ENCODE results near the gene RASSF5. TPM values are rescaled to one million over a fixed set of nuclear protein-coding genes. Genes with fewer than 3 reads are reported as not detected.

Gene RASSF5
- total RNA-seq, 3 donors from 2014 or later: 179 to 227 (median 216) TPM

DNA sequence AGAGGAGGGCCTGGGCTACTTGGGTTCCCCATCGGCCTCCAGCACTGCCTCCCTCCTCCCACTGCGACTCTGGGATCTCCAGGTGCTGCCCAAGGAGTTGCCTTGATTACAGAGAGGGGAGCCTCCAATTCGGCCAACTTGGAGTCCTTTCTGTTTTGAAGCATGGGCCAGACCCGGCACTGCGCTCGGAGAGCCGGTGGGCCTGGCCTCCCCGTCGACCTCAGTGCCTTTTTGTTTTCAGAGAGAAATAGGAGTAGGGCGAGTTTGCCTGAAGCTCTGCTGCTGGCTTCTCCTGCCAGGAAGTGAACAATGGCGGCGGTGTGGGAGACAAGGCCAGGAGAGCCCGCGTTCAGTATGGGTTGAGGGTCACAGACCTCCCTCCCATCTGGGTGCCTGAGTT is 80.6 kb downstream of the RASSF5 start:
- Mint-ChIP-seq H3K27me3 (ENCODE audit: low read depth) (no peaks in the 10 kb centered on the region), H3K4me1 (ENCODE audit: low read depth) (peaks cover 79% of the 10 kb centered on the region), H3K36me3 (ENCODE audit: insufficient read depth) (peaks cover 63% of the 10 kb centered on the region), H3K4me3 (no peak overlapping the region), H3K9me3 (no peaks in the 10 kb centered on the region)
- no peak for ATAC-seq
- DNase-seq: no peak

DNA sequence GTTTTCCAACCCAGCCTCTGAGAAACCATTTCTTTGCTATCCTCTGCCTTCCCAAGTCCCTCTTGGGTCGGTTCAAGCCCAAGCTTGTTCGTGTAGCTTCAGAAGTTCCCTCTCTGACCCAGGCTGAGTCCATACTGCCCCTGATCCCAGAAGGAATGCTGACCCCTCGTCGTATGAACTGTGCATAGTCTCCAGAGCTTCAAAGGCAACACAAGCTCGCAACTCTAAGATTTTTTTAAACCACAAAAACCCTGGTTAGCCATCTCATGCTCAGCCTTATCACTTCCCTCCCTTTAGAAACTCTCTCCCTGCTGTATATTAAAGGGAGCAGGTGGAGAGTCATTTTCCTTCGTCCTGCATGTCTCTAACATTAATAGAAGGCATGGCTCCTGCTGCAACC is 81.2 kb downstream of the RASSF5 start:
- H3K36me3 Mint-ChIP-seq (ENCODE audit: insufficient read depth): peaks cover 58% of the 10 kb centered on the region
- ATAC-seq (no peak), DNase-seq (no peak)
- peaks cover 73% of the 10 kb centered on the region for H3K4me1 Mint-ChIP-seq (ENCODE audit: low read depth)
- no peaks in the 10 kb centered on the region for H3K9me3 Mint-ChIP-seq
- H3K4me3 Mint-ChIP-seq: no peak overlapping the region
- no peaks in the 10 kb centered on the region for H3K27me3 Mint-ChIP-seq (ENCODE audit: low read depth)

DNA sequence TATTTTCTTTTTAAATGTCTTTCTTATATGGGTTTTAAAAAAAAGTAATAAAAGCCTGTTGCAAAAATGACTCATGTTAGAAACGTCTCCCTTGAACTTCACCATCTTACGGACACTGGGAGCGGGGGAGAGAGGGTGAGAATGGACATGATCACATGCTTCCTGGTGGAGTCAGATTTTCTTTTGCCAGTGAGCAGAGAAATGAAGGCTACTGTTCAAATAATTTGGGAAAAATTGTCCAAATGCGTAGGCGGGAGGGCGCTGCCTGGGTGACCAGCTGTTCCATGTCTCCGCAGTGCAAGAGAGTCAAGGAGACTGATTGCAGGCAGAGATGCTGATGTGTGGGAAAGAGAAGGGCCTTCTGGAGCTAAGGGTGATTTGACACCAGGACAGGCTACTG is 81.9 kb downstream of the RASSF5 start:
- Mint-ChIP-seq H3K4me1 (ENCODE audit: low read depth) (peaks cover 70% of the 10 kb centered on the region), H3K9me3 (no peaks in the 10 kb centered on the region), H3K36me3 (ENCODE audit: insufficient read depth) (peaks cover 58% of the 10 kb centered on the region), H3K4me3 (peak overlapping the region; percentile 5), H3K27me3 (ENCODE audit: low read depth) (no peaks in the 10 kb centered on the region)
- ATAC-seq (no peak), DNase-seq (no peak)

DNA sequence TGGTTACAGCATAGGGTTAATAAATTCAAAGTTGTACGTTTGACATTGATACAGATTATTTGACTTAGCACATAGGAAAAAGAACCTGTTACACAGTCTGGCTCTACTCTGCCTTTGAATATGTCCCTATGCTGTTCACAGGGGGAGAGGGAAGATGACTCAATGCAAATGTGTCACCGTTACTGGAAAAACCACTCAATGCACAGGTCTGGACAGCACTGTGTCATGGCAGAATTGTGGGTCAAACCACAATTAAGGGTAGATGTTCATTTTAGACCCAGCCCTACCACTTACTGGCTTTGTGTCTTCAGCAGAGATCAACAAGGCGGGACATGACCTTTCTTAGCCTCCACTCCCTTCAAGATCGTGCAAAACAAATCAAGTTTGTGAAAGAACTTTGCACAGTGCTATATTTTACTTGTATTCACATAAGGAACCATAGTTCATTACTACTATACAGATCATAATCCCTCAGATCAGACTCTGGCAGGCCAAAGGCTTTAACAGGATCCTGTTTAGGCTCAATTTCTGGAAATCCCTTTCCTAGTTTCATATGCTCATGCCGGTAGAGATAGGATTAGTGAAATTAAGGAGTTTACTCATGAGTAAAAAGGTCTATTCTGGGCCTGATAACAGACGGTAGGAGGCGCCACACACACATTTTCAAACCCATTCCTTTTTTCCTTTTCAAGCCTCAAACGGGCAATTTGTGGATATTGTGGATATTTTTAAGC is 82.9 kb downstream of the RASSF5 start:
- Mint-ChIP-seq H3K4me3 (peak overlapping the region; percentile 42), H3K36me3 (ENCODE audit: insufficient read depth) (peaks cover 60% of the 10 kb centered on the region), H3K4me1 (ENCODE audit: low read depth) (peaks cover 62% of the 10 kb centered on the region), H3K27me3 (ENCODE audit: low read depth) (no peaks in the 10 kb centered on the region), H3K9me3 (no peaks in the 10 kb centered on the region)
- peak; percentile 59 for DNase-seq
- peak; percentile 95 to 98 for ATAC-seq

DNA sequence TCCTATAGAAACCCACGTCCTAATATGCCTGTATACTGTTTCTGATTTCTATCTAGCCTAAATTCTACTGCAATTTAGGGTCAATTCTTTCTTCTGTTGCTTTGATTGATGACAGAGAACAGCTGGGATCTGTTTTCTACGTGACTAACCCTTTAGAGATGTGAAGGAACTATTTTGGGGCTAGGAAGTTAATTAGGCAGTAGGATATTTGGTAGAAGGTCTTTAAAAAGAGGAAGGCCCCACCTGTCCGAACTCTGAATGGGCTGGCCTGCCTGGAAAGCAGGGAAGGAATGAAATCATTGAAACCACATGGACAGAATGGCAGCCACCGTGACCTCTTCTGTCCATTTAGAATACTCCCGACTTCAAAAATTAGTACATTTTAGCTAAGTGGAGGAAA is 83.9 kb downstream of the RASSF5 start:
- ATAC-seq (no peak), DNase-seq (no peak)
- no peaks in the 10 kb centered on the region for H3K9me3 Mint-ChIP-seq
- H3K36me3 Mint-ChIP-seq (ENCODE audit: insufficient read depth): peaks cover 67% of the 10 kb centered on the region
- peaks cover 58% of the 10 kb centered on the region for H3K4me1 Mint-ChIP-seq (ENCODE audit: low read depth)
- no peak overlapping the region for H3K4me3 Mint-ChIP-seq
- H3K27me3 Mint-ChIP-seq (ENCODE audit: low read depth): no peaks in the 10 kb centered on the region

DNA sequence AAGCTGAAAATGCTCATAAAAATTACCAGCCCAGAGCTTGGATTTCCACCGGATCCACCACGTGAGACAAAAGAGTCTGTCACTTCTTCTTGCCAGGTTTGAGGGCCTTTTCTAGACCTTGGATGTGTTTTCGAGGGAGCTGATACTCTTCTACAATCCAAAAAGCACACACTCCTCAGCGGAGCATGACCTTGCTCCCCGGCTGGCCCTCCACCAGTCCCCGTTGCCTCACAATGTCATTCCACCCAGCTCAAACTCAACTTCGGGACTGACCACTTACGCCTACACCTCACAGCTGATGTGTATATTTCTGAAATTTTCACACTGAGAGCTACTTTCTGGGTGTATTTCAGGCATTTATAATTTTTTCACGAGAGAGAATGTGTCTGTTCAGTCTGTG is 84.4 kb downstream of the RASSF5 start:
- Mint-ChIP-seq H3K27me3 (ENCODE audit: low read depth) (no peaks in the 10 kb centered on the region), H3K36me3 (ENCODE audit: insufficient read depth) (peaks cover 65% of the 10 kb centered on the region), H3K9me3 (no peaks in the 10 kb centered on the region), H3K4me1 (ENCODE audit: low read depth) (peaks cover 56% of the 10 kb centered on the region), H3K4me3 (no peak overlapping the region)
- no peak for DNase-seq
- no peak for ATAC-seq

DNA sequence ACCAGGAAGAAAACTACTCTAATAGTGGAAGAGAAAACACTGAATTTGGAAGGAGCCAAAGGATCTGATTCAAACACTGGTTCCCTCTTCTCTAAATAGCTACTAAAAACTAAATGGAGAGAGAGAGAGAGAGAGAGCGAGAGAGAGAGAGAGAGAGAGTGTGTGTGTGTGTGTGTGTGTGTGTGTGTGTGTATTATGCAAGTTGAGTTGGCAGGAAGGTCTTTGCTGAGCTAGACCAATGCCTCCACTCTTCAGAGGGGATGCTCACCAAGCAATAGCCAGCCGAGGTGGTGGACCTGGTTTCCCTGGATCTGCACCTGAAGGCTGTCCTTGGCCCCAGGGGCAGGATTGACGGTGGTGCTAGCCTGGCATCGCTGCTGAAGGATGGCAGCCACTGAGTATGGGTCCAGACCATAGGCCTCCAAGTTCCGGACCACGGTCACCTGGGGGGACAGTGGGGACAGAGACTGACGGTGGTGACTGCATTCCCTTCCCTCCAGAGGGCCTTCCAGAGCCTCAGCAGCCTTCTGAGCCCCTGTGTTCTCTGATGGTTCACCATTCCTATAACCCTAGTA is 86.1 kb downstream of the RASSF5 start:
- ATAC-seq (no peak), DNase-seq (no peak)
- no peaks in the 10 kb centered on the region for H3K9me3 Mint-ChIP-seq
- no peaks in the 10 kb centered on the region for H3K27me3 Mint-ChIP-seq (ENCODE audit: low read depth)
- peaks cover 44% of the 10 kb centered on the region for H3K4me1 Mint-ChIP-seq (ENCODE audit: low read depth)
- H3K4me3 Mint-ChIP-seq: no peak overlapping the region
- H3K36me3 Mint-ChIP-seq (ENCODE audit: insufficient read depth): peaks cover 59% of the 10 kb centered on the region

DNA sequence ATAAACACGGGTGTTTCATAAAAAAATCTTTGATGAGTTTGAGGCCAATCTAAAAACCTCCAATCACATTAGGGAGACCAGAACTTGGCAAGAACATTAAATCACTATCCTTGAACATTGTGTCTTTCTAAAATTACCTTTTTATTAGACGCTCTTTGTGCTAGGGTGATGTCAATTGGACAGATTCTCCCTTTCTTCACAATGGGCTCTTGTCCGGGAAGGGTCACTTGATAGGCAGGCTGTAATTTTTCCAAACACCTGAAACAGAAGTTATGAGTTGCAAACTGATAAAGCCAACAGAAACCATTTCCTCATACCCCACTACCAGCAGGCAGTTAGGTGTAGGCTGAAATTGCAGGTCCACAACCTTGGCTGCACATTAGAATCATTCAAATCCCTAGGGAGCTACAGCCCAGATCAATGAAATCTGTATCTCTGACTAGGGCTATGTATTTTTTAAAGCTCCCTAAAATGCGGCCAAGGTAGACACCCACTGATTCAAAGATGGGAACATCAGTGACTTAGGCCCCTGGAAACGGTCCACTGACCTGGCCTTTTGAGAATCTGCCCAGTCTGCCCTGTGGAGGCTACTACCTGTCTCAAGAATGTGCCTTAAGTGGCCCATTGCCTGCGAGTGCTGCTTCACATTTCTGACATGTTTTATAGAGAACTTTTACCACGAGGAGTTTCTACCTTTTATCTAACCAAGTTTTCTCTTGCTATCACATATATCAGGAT is 88.4 kb downstream of the RASSF5 start:
- no peaks in the 10 kb centered on the region for H3K9me3 Mint-ChIP-seq
- DNase-seq (no peak), ATAC-seq (no peak)
- peaks cover 51% of the 10 kb centered on the region for H3K36me3 Mint-ChIP-seq (ENCODE audit: insufficient read depth)
- peaks cover 22% of the 10 kb centered on the region for H3K4me1 Mint-ChIP-seq (ENCODE audit: low read depth)
- no peaks in the 10 kb centered on the region for H3K27me3 Mint-ChIP-seq (ENCODE audit: low read depth)
- H3K4me3 Mint-ChIP-seq: no peak overlapping the region

DNA sequence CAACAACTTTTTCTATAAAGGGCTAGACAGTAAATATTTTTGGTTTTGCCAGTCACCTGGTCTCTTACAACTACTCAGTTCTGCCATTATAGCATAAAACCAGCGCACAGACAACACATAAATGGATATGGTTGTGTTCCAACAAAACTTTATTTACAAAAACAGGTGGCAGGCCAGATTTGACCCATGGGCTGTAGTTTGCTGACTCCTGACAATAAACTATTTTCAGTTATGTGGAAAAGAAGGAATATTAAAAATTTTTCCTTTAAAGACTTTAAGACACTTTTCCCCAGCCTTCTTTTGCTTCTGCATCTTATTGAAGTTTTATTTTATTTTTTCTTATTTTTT is 89.0 kb downstream of the RASSF5 start:
- no peak for ATAC-seq
- Mint-ChIP-seq H3K4me1 (ENCODE audit: low read depth) (peaks cover 16% of the 10 kb centered on the region), H3K36me3 (ENCODE audit: insufficient read depth) (peaks cover 50% of the 10 kb centered on the region), H3K9me3 (no peaks in the 10 kb centered on the region), H3K4me3 (no peak overlapping the region), H3K27me3 (ENCODE audit: low read depth) (no peaks in the 10 kb centered on the region)
- no peak for DNase-seq

DNA sequence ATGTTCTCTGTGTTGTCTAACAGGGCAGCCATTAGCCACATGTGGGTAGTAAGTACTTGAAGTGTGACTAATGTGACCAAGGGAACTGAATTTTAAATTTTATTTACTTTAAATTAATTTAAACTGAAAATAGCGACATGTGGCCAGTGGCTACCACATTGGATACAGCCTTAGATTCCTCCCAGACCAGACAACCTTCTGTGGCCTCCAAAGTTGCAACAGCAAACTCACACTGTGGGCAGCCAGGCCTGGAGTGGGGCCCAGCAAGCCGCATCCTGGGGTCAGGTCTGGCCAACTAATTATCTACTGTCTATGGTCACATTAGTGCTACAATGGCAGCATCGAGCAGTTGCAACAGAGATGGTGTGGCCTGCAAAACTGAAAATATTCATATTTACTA is 93.2 kb downstream of the RASSF5 start:
- no peak for ATAC-seq

DNA sequence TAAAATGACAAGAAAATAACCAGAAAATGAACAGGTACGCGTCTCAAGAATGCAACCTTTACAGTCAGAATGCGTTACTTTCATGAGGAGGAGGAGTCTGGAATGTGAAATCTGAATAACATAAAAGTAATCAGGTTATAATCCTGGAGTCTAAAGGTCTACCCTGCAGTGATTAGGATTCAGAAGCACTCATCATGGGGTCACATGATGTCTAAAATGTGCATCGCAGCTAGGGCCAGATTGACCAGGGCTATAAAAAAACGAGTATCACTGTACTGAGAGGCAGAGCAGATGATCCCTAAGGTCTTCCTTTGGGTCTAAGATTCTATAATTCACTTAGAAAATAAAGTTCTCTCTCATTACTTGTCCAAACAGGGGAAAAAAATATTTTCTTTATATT is 97.5 kb downstream of the RASSF5 start:
- Mint-ChIP-seq H3K27me3 (ENCODE audit: low read depth) (no peaks in the 10 kb centered on the region), H3K4me1 (ENCODE audit: low read depth) (peaks cover 16% of the 10 kb centered on the region), H3K36me3 (ENCODE audit: insufficient read depth) (peaks cover 43% of the 10 kb centered on the region), H3K9me3 (no peaks in the 10 kb centered on the region), H3K4me3 (no peak overlapping the region)
- ATAC-seq (no peak), DNase-seq (no peak)

More for the DNA sequence above, 93.2 kb downstream of the RASSF5 start:
- no peaks in the 10 kb centered on the region for H3K27me3 Mint-ChIP-seq (ENCODE audit: low read depth)
- DNase-seq: no peak
- H3K4me1 Mint-ChIP-seq (ENCODE audit: low read depth): no peaks in the 10 kb centered on the region
- H3K4me3 Mint-ChIP-seq: no peak overlapping the region
- peaks cover 43% of the 10 kb centered on the region for H3K36me3 Mint-ChIP-seq (ENCODE audit: insufficient read depth)
- no peaks in the 10 kb centered on the region for H3K9me3 Mint-ChIP-seq

DNA sequence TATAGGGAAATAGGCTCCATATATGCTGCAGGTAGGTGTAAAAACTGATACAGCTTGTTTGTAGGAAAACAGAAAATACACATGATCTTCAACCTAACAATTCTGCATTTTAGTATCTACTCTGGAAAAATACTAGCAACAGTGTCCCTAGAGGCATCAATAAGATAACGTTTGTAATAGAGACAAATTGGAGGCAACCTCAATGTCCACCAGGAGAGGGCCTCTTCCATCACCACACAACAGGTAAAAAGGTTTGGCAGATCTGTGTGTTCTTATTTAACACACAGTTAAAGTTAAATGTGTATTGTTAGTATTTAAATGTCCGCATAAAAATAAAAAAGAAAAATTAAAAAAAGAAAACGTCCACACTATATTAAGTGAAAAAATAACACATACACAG is 99.5 kb downstream of the RASSF5 start:
- peaks cover 29% of the 10 kb centered on the region for H3K4me1 Mint-ChIP-seq (ENCODE audit: low read depth)
- no peak for ATAC-seq
- no peak for DNase-seq
- no peaks in the 10 kb centered on the region for H3K27me3 Mint-ChIP-seq (ENCODE audit: low read depth)
- H3K36me3 Mint-ChIP-seq (ENCODE audit: insufficient read depth): peaks cover 44% of the 10 kb centered on the region
- H3K9me3 Mint-ChIP-seq: no peaks in the 10 kb centered on the region
- H3K4me3 Mint-ChIP-seq: no peak overlapping the region

DNA sequence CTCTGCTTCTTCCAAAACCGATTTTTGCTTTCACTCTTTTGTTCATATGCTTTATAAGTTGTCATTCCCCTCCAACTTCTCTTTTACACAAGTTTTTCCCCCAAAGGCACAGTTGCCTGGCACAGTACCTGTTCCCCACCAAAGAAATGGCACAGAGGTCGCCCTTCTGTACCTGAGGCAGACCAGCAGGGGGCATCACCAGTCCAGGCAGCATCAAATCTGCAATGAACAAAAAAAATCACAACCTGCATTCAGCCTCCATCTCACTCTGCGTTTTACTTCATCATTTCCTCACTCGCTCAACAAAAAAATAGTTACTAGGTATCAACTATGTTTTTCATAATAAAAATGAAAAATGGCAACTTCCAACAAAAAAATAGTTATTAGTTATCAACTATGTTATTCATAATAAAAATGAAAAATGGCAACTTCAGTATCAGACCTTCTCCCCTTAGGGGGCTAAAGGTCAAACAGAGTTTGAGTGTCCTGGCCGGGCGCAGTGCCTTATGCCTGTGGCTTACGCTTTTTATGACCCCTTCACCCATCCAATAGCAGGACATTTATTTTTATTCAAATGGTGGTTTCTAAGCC is 100.9 kb downstream of the RASSF5 start:
- H3K36me3 Mint-ChIP-seq (ENCODE audit: insufficient read depth): peaks cover 40% of the 10 kb centered on the region
- no peaks in the 10 kb centered on the region for H3K9me3 Mint-ChIP-seq

DNA sequence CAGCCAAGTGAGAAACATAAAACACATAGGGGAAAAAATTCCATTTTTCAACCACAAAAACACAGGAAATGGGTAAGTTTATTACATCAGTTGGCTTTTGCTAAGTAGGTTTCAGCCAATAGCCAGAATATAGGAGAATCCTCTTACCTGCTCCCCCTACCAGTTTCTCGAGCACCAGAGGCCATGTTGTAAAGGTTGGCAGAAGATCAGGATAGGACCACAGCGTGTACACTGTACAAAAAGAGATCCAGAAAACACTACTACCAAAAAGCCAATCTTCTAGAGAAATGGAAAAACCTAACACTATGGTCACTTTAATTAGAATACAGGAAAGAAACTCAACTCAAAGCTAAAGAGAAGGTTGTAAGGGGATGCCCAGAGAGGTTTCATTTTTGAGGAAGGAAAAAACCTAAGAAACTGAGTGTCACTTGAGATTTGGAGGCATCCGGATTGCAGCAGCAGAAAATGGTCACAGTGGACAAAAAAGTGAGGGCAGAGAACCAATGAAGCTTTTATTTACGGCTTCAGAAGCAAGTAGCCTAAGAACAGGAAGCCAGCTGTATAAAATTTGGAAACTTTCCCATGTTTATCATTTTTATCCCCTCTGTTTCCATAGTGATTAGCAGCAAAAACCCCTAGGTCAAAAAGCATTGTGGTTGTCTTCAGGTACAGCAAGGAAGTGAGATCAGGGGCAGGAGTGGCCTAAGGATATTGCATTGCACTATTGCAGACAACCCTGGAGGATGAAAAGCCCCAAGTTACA is 102.1 kb downstream of the RASSF5 start:
- H3K9me3 Mint-ChIP-seq: no peaks in the 10 kb centered on the region
- H3K4me1 Mint-ChIP-seq (ENCODE audit: low read depth): peaks cover 31% of the 10 kb centered on the region
- DNase-seq (no peak), ATAC-seq (peak in 1 of 2 donors; percentile 6)
- peaks cover 34% of the 10 kb centered on the region for H3K36me3 Mint-ChIP-seq (ENCODE audit: insufficient read depth)
- H3K4me3 Mint-ChIP-seq: peak overlapping the region; percentile 12
- no peaks in the 10 kb centered on the region for H3K27me3 Mint-ChIP-seq (ENCODE audit: low read depth)

More for the DNA sequence above, 100.9 kb downstream of the RASSF5 start:
- Mint-ChIP-seq H3K4me3 (no peak overlapping the region), H3K4me1 (ENCODE audit: low read depth) (peaks cover 31% of the 10 kb centered on the region), H3K27me3 (ENCODE audit: low read depth) (no peaks in the 10 kb centered on the region)
- DNase-seq: peak; percentile 55
- ATAC-seq: no peak
